ENCODE data around the gene NARS2. TPM values are rescaled to one million over a fixed set of nuclear protein-coding genes. Genes with fewer than 3 reads are reported as not detected.
"Not testable (repeated sequence)": the region's sequence is repeated elsewhere in the genome, so short reads cannot be mapped to it uniquely, and the experiment has no call there.

Gene NARS2
- total RNA-seq, 1 donor from 2014 or later, result 19.1 TPM

DNA sequence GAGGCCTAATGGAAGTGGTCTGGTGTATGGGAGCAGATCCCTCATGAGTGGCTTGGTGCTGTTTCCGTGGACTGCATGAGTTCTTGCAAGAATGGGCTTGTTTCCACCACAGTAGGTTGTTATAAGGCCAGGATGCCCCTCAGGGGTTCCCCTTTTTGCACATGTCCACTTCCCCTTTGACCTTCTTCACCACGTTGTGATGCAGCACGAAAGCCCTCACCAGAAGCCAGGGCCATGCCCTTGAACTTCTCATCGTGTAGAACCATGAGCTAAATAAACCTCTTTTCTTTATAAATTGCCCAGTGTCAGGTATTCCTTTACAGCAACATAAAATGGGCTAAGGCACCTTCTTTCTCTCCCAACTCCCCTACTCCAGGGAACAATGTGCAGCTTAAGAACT is 2.8 kb upstream of the NARS2 start:
- intact Hi-C loops (cut with micrococcal nuclease), result no loop called here

DNA sequence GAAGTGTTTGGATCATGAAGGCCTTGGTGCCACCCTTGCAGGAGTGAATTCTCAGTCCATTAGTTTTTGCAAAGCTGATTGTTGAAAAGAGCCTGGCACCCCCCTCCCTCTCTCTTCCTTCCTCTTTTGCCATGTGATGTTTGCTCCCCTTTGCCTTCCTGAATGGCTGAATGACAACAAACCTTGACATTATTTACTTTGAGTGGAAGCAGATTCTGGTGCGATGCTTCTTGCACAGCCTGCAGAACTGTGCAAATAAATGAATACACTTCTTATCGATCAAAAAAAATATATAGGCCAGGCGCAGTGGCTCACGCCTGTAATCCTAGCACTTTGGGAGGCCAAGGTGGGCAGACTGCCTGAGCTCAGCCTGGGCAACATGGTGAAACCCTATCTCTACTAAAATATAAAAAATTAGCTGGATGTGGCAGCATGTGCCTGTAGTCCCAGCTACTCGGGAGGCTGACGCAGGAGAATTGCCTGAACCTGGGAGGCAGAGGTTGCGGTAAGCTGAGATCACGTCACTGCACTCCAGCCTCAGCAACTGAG is 2.0 kb upstream of the NARS2 start:
- intact Hi-C loops (cut with micrococcal nuclease), result no loop called here

DNA sequence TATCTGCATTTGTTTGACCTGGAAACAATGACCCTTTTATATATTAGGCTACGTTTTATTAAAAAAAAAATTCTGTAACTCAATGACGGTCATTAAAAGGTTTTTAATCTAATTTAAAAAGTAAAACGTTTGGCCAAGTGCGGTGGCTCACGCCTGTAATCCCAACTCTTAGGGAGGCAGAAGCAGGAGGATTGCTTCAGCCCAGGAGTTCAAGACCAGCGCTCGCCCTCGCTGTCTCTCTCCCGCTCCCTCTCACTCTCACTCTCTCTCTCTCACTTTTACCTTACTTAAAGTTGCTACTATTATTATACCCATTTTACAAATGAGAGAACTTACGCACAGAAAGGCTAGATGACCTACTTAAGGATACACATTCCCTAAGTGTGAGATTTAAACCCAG is 814 bp upstream of the NARS2 start:
- intact Hi-C loops (cut with micrococcal nuclease), result loop anchor here (2.0 kb wide), 1 partner anchor 581 kb away; the partner anchor contains the start of gene INTS4

DNA sequence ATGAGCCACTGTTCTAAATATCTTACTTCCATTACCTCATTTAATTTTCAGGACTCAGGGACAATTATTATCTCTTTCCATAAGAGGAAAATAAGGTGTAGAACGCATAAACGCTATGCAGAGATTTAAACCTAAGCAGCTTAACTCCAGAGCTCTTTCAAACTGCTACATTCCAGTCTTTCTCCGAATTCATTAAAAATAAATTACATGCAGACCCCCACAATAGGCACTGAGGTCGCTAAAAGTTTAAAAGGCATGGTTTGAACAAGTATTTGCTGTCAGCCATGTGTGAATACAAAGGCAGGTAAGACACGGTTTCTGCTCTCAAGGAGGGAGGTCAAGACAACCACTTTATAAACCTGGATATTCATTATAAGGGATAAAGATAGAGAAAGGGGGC is 983 bp downstream of the NARS2 start:
- intact Hi-C loops (cut with micrococcal nuclease), result loop anchor here (1.0 to 5.0 kb wide), 4 partner anchors 385 to 1101 kb away; partner anchors contain the start of genes ALG8, INTS4, KCTD21 and PAK1

DNA sequence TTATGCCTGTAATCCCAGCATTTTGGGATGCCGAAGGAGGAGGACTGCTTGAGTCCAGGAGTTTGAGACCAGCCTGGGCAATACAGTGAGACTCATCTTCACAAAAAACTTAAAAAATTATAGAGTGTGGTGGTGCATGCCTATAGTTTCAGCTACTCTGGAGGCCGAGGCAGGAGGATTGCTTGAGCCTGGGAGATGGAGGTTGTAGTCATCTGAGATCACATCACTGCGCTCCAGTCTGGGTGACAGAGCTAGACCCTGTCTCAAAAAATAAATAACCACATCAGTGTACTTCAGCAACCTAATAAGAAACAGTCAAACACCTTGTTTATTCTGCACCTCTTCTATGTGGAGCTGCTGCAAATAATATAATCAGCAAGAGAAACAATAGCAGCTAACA is 1.4 kb downstream of the NARS2 start:
- intact Hi-C loops (cut with micrococcal nuclease), result loop anchor here (5.0 kb wide), 1 partner anchor 1101 kb away; the partner anchor contains the start of gene PAK1

DNA sequence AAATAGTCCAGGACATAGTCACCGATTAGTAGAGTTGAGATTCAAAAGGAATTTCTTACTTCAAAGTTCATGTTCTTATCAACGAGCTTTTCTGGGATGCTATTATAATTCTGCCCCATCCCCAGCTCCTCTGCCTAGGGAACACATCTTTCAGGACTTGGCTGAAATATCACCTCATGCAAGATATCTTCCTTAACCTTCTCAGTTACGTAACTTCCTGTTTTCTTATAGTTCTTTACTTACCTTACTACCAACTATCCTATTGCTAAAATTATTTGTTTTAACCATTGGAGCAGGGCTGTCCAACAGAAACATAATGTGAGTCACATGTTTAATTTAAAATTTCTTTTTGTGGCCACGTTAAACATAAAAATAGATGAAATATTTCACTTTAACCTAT is 2.3 kb downstream of the NARS2 start:
- intact Hi-C loops (cut with micrococcal nuclease), result loop anchor here (5.0 kb wide), 1 partner anchor 1100 kb away; the partner anchor contains the start of gene PAK1

DNA sequence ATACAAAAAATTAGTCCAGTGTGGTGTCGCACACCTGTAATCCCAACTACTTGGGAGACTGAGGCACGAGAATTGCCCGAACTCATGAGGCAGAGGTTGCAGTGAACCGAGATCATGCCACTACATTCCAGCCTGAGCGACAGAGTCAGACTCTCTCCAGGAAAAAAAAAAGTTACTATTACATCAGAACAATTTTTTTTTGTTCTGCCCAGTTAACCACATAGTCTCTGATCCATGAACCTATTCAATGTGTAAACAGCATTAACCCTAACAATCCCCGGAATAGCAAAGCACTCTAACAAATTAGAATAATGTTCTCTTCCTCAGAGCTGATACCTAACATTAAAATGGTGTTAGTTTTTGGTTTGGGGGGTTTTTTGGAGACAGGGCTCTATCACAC is 4.6 kb downstream of the NARS2 start:
- intact Hi-C loops (cut with micrococcal nuclease), result loop anchor here (5.0 kb wide), 1 partner anchor 1098 kb away; the partner anchor contains the start of gene PAK1

DNA sequence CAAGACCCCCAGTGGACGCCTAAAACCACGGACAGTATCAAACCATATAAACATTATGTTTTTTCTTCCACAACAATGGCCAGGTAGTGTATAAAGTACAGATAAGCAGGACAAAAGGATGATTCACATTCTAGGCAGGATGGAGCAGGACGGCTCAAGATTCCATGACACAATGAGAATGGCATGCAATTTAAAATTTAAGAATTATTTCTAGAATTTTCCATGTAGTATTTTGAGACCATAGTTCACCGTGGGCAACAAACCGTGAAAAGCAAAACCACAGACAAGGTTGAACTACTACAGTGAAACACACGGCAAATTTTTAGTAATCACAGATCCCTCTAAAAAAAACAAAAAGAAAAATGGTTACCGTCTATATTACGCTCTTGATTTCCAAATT is 7.5 kb downstream of the NARS2 start:
- intact Hi-C loops (cut with micrococcal nuclease), result no loop called here

DNA sequence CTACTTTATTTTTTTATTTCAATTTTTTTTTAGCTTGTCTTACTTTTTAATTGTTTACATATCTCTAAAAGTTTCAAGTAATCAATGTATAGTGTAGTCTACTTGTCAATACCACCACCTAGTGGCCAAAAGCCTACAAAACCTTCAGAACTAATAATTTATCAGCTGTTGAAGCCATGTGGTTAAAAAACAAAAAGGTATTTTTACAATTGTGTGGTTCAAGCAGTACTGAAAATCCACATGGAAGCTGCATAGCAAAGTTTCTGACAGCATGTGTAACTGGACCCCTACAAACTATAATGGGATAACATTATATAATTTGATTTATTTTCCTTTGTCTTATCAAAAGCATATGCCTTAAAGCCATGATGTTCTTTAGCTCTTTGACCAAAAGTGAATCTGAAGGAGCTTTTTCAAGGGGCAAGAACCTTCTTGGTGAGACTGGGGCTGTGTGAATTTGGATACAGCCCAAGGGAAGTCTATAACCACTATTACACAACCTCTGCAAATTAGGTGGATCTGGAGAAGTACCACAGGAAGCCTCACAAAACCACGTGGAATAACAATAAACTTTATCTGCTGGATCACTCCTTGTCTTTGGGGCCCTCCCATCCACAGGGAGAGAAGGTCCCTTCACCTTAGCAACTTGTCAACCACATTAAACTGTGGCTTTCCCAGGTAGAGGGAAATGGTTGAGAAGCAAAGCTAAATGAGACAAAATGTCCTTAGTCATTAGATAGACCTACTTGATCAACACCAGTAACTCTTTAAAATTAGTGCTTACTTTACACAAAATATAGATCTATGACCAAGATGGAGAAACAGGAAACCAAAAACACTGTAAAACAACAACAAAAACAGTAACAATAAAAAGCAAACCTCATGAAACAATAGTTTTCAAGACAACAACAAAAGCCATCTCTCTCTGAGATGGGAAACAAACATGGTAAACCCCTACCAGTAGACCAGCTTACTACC is 9.9 kb downstream of the NARS2 start:
- intact Hi-C loops (cut with micrococcal nuclease), result loop anchor here (1.0 to 5.0 kb wide), 9 partner anchors 97 to 742 kb away; partner anchors contain the start of genes AAMDC, ALG8, GAB2 and INTS4

DNA sequence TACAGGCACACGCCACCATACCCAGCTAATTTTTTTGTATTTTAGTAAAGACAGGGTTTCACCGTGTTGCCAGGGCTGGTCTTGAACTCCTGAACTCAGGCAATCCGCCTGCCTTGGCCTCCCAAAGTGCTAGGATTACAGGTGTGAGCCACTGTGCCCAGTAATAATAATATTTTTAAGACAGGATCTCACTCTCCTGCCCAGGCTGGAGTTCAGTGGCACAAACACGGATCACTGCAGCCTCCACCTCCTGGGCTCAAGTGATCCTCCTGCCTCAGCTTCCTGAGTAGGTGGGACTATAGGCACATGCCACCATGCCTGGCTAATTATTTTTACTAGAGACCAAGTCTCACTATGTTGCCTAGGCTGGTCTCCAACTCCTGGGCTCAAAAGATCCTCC is 10.6 kb downstream of the NARS2 start:
- intact Hi-C loops (cut with micrococcal nuclease), result loop anchor here (1.0 to 5.0 kb wide), 9 partner anchors 97 to 742 kb away; partner anchors contain the start of genes AAMDC, ALG8, GAB2 and INTS4

DNA sequence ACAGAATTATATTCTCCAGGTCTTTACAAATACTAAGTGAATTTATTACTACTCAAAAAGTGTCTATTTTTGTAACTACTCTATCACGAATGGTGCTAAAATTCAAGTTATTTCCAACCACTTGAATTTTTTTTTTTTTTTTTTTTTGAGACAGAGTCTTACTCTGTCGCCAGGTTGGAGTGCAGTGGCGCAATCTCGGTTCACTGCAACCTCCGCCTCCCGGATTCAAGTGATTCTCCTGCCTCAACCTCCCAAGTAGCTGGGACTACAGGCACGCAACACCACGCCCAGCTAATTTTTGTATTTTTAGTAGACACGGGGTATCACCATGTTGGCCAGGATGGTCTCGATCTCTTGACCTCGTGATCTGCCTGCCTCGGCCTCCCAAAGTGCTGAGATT is 11.6 kb downstream of the NARS2 start:
- intact Hi-C loops (cut with micrococcal nuclease), result loop anchor here (5.0 kb wide), 6 partner anchors 96 to 741 kb away; partner anchors contain the start of genes AAMDC, INTS4, NDUFC2 and RSF1

DNA sequence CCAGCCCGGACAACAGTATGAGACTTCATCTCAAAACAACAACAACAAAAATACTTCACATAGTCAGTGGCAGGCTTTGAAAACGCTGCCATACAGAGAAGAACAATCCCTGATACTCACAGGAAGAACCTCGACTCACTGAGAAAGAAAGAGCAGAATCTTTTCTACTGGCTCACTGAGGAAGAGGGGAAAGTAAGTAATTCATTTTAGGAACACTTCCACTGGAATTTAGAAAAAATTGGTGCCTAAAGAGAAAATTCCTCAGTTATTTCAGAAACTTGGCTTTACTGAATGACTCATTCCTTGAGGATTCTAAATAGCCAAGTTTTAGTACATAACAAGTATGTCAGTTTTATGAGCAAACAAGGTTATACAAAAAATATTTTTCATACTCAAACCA is 12.3 kb downstream of the NARS2 start:
- intact Hi-C loops (cut with micrococcal nuclease), result loop anchor here (5.0 kb wide), 6 partner anchors 95 to 740 kb away; partner anchors contain the start of genes AAMDC, INTS4, NDUFC2 and RSF1

DNA sequence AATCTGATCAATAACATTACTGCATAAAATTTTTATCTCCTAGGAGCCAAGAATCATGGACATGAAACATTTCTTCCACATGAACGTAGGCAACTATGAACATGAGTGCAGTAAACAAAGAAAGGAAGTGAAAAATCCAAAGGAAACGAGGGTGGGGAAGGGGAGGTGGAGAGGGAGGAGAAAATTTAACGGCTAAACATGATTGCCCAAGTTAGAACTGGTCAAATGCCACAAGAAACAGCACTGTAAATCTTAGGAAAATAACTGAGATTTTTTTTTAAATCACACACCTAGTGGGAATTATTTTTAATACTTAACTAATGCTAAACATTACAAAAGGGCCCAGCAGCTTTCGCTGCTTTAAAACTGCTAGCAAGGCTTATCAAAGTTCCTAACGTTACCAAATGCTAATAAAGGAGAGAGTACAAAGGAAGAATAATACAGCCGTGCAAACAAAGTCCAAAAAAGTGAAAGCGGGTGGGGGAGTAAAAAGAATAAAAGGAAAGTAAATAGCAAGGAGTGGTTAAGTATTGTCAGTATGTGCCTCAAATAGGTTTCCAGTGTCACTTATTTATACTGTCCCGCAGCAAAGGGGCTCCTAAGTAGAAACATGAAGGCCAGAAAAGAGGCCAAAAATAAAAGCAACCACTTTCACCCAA is 13.7 kb downstream of the NARS2 start:
- intact Hi-C loops (cut with micrococcal nuclease), result loop anchor here (5.0 kb wide), 6 partner anchors 94 to 739 kb away; partner anchors contain the start of genes AAMDC, INTS4, NDUFC2 and RSF1

DNA sequence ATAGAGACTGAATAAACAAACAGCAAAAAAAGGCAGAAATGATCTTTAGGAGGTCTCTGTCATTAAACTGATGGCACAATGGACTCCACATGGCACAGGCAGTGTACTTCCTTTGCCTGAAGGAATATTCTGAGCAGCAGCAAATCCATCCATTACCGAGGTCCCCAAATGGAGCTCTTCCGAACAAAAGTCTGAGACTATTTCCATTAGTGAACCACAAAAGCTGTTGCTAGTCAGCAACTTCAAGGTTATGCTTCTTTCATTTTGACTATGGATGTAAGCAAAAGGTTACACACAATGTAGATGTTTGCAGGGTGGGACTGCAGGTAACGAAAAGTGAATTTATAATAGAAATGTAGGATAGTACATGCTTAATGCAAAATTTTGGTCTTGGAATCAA is 14.5 kb downstream of the NARS2 start:
- intact Hi-C loops (cut with micrococcal nuclease), result loop anchor here (5.0 kb wide), 6 partner anchors 93 to 738 kb away; partner anchors contain the start of genes AAMDC, INTS4, NDUFC2 and RSF1

DNA sequence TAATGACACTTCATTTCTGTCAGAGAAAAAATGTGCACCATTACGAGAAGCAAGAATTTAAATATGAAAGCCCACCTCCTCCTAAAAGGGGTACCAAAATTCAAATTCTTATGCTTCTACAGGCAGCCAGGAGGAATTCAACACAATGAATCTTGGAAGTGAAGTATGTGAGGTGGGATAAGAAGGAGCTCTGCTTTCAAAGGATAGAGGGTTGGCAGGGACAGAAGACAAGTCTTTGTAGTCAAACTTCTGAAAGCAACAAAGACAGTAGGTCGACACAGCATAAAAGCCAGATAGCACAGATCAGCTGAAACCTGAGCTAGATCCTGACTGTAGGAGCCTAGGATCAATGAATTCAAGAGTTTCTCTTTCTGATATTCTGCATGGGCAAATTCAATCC is 17.4 kb downstream of the NARS2 start:
- intact Hi-C loops (cut with micrococcal nuclease), result no loop called here

DNA sequence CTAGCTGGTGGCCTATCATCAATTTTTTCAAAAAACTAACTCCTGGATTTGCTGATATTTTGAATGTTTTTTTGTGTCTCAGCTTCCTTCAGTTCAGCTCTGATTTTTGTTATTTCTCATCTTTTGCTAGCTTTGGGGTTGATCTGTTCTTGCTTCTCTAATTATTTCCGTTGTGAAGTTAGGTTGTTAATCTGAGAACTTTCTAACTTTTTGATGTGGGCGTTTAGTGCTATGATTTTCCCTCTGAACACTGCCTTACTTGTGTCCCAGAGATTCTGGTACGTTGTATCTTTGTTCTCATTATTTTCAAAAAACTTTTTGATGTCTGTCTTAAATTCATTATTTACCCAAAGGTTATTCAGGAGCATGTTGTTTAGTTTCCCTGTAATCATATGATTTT is 19.1 kb downstream of the NARS2 start:
- intact Hi-C loops (cut with micrococcal nuclease), result no loop called here

DNA sequence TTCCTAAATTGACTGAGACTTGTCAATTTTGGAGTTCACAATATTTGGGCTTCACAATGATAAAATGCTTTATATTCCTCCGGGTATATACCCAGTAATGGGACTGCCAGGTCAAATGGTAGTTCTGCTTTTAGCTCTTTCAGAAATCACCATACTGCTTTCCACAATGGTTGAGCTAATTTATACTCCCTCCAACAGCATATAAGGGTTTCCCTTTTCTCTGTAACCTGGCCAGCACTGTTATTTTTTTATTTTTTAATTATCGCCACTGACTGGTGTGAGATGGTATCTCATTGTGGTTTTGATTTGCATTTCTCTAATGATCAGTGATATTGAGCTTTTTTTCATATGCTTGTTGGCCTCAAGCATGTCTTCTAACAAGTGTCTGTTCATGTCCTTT is 21.8 kb downstream of the NARS2 start:
- intact Hi-C loops (cut with micrococcal nuclease), result no loop called here

DNA sequence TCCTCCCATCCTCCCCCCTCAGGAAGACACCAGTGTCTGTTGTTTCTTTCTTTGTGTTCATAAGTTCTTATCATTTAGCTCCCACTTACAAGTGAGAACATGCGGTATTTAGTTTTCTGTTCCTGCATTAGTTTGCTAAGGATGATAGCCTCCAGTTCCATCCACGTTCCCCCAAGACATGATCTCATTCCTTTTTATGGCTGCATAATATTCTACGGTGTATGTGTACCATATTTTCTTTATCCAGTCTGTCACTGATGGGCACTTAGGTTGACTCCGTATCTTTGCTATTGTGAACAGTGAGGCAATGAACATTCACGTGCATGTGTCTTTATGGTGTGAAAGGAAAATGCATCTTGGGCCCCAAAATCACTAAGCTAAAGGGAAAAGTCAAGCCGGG is 22.5 kb downstream of the NARS2 start:
- intact Hi-C loops (cut with micrococcal nuclease), result not testable (repeated sequence)

DNA sequence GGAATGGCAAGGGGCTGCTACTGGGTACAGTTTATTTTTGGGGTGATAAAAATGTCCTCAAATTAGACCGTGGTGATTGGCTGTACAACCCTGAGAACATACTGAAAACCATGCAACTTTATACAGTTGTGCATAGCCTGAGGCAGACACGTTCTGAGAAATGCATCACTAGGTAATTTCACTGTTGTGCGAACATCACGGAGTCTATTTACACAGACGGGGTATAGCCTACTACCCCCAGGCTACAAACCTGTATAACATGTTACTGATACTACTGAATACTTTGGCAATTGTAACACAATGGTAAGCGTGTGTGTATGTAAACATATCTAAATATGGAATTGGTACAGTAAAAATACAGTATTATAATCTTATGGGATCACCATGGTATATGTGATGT is 23.6 kb downstream of the NARS2 start:
- intact Hi-C loops (cut with micrococcal nuclease), result no loop called here

DNA sequence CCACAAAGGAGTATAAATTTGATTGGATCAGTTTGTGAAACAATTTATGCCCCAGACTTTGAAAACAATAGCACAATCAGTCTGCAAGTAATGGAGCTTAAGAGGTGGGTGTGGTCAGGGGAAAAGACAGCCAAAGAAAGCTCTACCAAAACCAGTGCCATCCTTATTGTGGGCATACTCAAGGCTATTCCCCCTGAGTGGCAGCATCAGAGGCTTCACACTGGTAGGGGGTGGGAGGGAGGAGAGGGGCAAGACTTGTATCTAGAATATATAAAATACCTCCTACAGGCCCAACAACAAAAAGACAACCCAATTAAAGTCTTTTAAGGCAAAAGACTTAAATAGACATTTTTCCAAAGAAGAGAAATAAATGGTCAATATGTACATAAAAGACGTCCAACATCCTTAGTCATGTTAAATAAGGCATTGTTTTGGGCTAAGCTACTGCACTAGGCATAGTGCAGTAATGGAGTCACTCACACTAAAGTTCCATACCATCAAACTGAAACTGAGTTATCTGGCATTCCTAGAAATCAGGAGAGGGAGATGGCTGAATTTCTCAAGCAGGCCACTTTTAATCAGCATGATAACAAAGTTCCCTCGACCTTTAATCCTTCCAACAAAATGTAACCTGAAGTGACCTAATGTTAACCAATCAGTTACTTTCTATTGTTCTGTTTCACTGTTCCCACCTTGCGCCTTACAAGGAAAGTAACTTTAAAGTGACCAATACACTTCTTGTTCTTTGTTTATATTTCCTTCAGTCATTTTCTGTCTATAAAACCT is 24.8 kb downstream of the NARS2 start:
- intact Hi-C loops (cut with micrococcal nuclease), result no loop called here
